ENCODE measurements around the gene RRM1. TPM values are rescaled to one million over a fixed set of nuclear protein-coding genes. Genes with fewer than 3 reads are reported as not detected.

The RRM1 gene
- total RNA-seq, 1 donor from 2014 or later: 50.8 TPM

GRCh38 chr11:4098026-4098621 is 3.5 kb downstream of the RRM1 start:
- DNase-seq (ENCODE audit: extremely low spot score in 2 of 2): no peak
- Histone ChIP-seq H3K27me3 (no peaks in the 10 kb centered on the region), H3K9me3 (no peaks in the 10 kb centered on the region), H3K36me3 (peaks cover 0 to 14% of the 10 kb centered on the region in 2 donors), H3K4me1 (peaks cover 36% of the 10 kb centered on the region), H3K4me3 (no peak overlapping the region), H3K27ac (no peak overlapping the region)
- TF ChIP-seq POLR2A (IDR thresholded peaks at IDR 0.05): no peak
- no peak for TF ChIP-seq CTCF (IDR thresholded peaks at IDR 0.05)
- no peak for TF ChIP-seq POLR2AphosphoS5 (IDR thresholded peaks at IDR 0.05; ENCODE audit: insufficient read depth in 1 of 2, low read depth in 1 of 2)
- intact Hi-C loops (cut with DNase I): no loop called here

GRCh38 chr11:4102711-4103110 is 8.1 kb downstream of the RRM1 start:
- no peak overlapping the region for H3K27ac ChIP-seq
- H3K4me1 ChIP-seq: peaks cover 6% of the 10 kb centered on the region
- no peak for DNase-seq (ENCODE audit: extremely low spot score in 2 of 2)
- peaks cover 0 to 40% of the 10 kb centered on the region in 2 donors for H3K36me3 ChIP-seq
- TF ChIP-seq POLR2AphosphoS5 (IDR thresholded peaks at IDR 0.05; ENCODE audit: insufficient read depth in 1 of 2, low read depth in 1 of 2): no peak
- TF ChIP-seq CTCF (IDR thresholded peaks at IDR 0.05): no peak
- TF ChIP-seq POLR2A (IDR thresholded peaks at IDR 0.05): no peak
- no peaks in the 10 kb centered on the region for H3K27me3 ChIP-seq
- H3K4me3 ChIP-seq: no peak overlapping the region
- intact Hi-C loops (cut with DNase I): no loop called here
- H3K9me3 ChIP-seq: no peaks in the 10 kb centered on the region

- no peaks in the 10 kb centered on the region for H3K9me3 ChIP-seq
- peaks cover 1% of the 10 kb centered on the region for H3K4me1 ChIP-seq
- peaks cover 0 to 46% of the 10 kb centered on the region in 2 donors for H3K36me3 ChIP-seq
- no peak overlapping the region for H3K4me3 ChIP-seq
- TF ChIP-seq POLR2A (IDR thresholded peaks at IDR 0.05) (no peak), CTCF (IDR thresholded peaks at IDR 0.05) (no peak), POLR2AphosphoS5 (IDR thresholded peaks at IDR 0.05; ENCODE audit: insufficient read depth in 1 of 2, low read depth in 1 of 2) (no peak)
- H3K27ac ChIP-seq: no peak overlapping the region
- H3K27me3 ChIP-seq: no peaks in the 10 kb centered on the region
- DNase-seq (ENCODE audit: extremely low spot score in 2 of 2): no peak
- intact Hi-C loops (cut with DNase I): no loop called here
These were observed 8.7 kb downstream of the RRM1 start for GRCh38 chr11:4103269-4103668.

GRCh38 chr11:4105916-4106315 is 11.3 kb downstream of the RRM1 start:
- H3K4me1 ChIP-seq: no peaks in the 10 kb centered on the region
- H3K9me3 ChIP-seq: no peaks in the 10 kb centered on the region
- H3K27me3 ChIP-seq: no peaks in the 10 kb centered on the region
- peaks cover 0 to 63% of the 10 kb centered on the region in 2 donors for H3K36me3 ChIP-seq
- no peak for DNase-seq (ENCODE audit: extremely low spot score in 2 of 2)
- no peak overlapping the region for H3K27ac ChIP-seq
- H3K4me3 ChIP-seq: no peak overlapping the region
- TF ChIP-seq POLR2A (IDR thresholded peaks at IDR 0.05): no peak
- TF ChIP-seq POLR2AphosphoS5 (IDR thresholded peaks at IDR 0.05; ENCODE audit: insufficient read depth in 1 of 2, low read depth in 1 of 2): no peak
- no peak for TF ChIP-seq CTCF (IDR thresholded peaks at IDR 0.05)
- intact Hi-C loops (cut with DNase I): no loop called here

GRCh38 chr11:4111834-4112233 is 17.2 kb downstream of the RRM1 start:
- intact Hi-C loops (cut with DNase I): no loop called here
- Histone ChIP-seq H3K4me3 (no peak overlapping the region), H3K27me3 (no peaks in the 10 kb centered on the region), H3K27ac (no peak overlapping the region), H3K36me3 (peaks cover 0 to 82% of the 10 kb centered on the region in 2 donors), H3K9me3 (no peaks in the 10 kb centered on the region), H3K4me1 (no peaks in the 10 kb centered on the region)
- TF ChIP-seq POLR2A (IDR thresholded peaks at IDR 0.05): no peak
- TF ChIP-seq POLR2AphosphoS5 (IDR thresholded peaks at IDR 0.05; ENCODE audit: insufficient read depth in 1 of 2, low read depth in 1 of 2): no peak
- no peak for TF ChIP-seq CTCF (IDR thresholded peaks at IDR 0.05)
- no peak for DNase-seq (ENCODE audit: extremely low spot score in 2 of 2)
